HG02870 (cell line): ENCODE measurements around the gene DYNLT2.
A peak's percentile ranks its signal among the peaks of the same experiment; 100 is the strongest.

Experiments used
- ATAC-seq: cut with Tn5 transposase; IDR thresholded peaks from one replicate; pipeline ENCODE4 v1.9.1; 2021; ENCODE audit warnings: mild to moderate bottlenecking, moderate library complexity; ENCODE audit not compliant: unreplicated experiment

Gene DYNLT2

DNA sequence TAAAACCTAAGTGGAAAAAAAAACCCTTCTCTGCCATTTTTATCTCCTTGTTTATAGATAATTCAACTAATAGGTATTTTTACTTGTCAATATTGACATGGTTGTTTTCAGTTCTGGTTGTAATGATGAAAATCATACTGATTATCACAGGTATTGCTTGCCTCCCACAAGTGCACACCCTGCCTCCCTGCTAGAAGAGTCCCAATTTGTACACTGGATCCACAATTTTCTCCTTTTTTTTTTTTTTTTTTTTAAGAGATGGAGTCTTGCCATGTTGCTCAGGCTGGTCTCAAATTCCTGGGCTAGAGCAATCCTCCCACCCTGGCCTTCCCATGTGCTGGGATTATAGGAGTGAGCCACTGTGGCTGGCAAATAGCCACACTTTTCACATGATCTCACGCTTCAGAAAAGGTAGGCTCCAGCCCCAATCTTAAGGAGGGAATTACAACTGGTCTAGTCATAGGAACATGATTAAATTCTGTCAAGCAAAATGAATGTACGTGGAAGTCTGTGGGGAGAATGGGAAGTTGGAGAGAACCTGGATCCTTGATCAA is 12.3 kb downstream of the DYNLT2 start:
- no peak for ATAC-seq

DNA sequence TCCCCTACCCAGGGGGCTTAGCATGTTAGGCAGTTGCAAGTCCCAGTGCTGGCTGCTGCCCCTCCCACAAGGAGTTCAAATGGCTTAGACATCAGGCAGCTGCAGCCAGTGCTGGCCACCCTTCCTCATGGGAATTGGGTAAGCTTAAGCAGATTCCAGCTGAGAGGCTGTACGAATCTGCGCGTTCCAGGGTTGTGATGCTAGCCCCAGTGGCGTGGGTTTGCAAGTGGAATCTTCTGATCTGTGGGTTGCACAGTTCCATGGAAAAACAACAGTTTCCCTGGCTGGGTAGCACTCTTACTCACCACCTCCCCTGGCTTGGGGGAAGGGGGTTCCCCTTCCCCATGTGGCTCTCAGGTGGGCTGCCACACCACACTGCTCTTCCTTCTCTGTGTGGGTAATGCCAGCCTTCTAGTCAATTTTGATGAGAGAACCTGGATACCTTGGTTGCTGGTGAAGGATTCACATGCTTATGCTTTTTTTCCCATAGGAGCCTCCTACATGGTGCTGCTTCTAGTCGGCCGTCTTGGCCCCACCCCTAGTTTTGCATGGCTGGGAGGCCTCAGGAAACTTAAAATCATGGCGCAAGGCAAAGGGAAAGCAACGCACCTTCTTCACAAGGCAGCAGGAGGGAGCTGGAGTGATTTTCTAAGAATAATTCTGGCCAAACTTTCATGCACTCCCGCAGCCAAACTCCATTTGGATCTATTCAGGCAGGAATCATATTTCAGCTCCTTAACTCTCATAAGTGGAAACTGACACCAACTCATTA is 13.0 kb downstream of the DYNLT2 start:
- no peak for ATAC-seq

DNA sequence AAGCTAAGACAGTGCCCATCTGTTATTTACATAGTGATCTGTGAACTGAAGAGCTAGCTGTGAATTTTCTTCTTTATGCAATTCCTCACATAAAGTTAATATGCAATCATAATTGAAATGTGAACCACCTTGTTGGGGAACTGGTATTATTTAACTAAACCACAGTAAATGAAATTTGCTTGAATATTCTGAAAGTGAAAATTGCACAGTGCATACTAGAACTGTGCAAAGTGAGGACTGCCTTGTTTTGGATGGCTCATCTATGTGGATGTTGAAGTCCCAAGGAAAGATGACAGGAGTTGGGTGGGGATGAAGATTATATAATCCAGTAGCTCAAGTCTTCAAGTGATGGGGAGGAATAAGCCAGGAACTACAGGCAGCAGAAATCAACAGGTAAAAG is 21.4 kb downstream of the DYNLT2 start:
- ATAC-seq = no peak

DNA sequence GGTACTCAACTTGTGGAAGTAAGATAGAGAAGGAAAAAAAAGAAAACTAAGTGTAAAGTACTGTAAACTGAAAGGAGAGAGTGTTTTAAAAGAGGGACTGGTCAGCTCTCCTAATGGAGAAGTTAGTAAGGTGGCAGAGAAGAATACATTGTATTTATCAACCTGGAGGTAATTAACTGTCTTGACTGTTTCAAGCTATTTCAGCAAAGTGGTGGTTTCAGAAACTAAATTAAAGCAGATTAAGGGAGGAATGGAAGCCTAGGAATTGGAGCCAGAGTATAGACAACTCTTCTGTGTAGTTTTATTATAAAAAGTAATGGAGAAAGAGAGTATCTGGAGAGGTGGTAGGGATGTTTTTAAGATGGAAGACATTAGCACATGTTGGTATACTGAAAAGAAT is 24.4 kb downstream of the DYNLT2 start:
- ATAC-seq = no peak

DNA sequence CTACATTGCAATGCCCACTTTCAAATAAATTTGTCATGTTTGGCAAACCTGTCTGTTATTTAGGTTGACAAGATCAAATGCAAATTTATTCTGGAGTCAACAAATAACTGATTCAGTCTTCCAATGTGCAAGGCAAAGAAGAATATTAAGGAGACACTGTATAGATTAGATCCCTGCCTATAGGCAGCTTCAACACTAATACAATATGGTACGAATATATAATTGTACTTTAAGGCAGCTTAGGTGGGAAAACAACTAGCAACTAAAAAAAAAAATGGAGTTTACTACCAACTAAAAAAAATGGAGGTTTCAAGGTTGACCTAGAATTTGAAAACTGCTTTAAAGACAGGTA is 25.3 kb downstream of the DYNLT2 start:
- ATAC-seq = no peak

DNA sequence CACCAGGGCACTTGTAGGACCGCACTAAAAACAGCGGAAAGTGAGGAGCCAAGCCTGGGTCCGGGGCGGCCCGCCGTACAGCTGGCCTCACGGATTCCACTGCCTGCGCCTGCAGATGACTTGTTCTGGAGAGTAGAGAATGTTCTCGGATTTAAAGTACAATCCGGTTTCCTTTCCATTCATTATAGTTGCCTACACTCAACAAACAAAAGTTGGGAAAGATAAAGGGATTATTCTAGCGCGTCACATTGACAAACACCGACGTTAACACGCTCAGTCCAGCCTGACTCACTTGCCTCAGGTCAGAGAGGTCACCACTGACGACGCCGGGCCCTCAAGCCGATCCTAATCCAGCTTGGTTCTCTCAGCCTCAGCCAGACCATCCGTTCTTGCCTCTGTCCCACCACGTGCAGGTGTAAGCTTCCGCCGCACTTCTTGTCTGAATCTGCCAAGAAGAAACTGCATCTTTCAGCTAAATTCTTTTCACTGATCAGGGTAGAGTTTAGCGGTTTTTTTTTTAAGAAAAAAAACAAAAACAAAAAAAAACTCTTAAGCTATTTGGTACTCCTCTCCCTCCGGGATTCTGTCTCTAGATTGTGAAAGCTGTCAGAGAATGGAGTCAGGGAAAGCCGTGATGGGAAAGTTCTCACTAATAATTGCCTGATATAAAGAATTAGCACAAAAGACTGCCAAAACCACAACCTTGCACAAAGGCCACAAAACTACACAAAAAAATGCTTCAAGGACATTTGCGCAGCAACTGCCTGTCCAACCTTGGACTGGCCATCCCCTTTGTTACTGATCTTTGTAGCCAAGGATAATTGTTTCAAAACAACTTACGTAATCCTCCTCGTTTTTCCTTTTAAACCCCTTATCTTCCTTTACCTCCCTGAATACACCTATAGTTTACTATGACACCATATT is 26.0 kb downstream of the DYNLT2 start:
- peak; percentile 30 for ATAC-seq

DNA sequence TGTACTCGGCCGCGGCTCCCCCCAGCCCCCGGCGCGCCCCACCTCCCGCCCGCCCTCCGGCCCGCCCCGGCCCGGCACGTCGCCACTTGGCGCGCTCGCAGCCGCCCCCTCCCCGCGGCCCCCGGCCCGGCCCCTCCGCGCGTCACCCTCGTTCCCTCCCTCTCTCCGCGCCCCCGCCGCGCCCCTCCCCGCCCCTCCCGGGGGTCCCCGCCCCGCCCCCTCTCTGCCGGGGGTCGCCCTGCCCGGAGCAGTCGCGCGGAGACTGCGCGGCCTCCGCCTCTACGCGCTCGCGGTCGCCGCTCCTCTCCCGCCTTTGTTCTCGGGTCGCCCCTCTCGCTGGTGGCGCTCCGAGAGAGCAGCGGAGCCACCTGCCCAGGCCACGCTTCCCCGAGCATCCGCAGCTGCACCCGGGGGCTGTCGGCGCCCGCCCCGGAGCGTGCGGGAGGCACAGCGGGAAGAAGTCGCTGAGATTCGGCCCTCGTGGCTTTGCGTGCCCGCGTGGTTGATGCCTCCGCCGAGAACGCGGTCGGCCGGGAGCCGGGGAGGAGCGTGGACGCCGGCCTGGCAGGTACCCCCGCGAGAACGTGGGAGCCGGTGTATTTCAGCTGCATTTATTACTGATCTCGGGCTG is 26.8 kb downstream of the DYNLT2 start, which contains the start of gene PHF10:
Gene PHF10, minus strand, starts transcription at position 7 of the 631 bp plus-strand sequence. CDS start 569 bp downstream, outside the sequence.
- peak; percentile 44 for ATAC-seq

DNA sequence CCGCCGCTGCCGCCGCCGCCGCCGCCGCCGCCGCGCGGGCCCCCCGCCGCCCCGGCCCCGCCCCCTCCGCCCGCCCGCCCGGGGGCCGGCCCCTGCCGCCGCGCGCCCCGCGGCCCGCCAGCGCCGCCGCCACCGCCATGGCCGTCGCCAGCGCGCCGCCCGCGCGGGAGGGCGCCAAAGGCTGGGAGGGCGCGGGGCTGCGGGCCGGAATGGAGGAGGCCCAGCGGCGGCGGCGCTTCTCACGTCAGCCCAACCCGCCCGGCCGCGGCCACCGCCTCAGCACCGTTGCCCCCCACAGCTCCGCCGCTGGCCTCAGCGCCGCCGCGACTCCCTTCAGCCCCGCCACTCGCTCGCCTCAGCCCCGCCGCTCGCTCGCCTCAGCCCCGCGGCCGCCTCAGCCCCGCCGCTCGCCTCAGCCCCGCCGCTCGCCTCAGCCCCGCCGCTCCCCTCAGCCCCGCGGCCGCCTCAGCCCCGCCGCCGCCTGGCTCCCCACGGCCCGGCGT is 27.3 kb downstream of the DYNLT2 start:
- ATAC-seq = peak; percentile 33

DNA sequence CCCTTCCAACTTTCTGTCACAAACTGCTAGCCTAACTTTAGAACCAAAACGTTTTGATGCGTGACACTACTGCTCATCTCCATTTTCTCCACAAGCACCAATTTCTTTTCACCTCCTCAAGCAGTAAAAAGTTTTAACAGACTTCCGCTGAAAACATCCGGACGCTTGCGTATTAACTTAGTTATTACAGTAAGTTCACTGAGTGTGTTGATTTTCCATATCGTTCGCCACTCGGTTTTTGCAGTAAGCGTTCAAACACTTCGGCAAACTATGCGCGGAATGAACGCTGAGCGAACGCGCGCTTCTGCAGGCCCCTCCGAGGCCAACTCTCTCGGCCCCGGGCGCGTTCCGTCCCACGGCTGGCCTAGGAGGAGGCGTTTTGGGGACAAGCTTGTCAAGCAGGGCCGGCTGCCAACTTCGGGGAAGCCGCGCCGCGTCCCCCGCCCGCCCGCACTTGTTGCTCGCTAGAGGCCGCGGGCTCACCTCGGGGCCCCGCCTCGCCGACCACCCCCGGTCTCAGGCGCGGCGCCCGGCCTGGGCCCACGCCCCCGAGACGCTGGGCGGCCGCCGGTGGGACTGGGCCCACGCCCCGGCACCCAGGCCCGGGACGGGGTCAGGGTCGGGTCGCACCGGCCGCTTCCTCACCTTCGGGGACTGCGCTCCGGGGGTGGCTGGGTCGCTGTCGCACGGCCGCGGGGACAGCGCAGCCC is 28.0 kb downstream of the DYNLT2 start:
- peak; percentile 28 for ATAC-seq

DNA sequence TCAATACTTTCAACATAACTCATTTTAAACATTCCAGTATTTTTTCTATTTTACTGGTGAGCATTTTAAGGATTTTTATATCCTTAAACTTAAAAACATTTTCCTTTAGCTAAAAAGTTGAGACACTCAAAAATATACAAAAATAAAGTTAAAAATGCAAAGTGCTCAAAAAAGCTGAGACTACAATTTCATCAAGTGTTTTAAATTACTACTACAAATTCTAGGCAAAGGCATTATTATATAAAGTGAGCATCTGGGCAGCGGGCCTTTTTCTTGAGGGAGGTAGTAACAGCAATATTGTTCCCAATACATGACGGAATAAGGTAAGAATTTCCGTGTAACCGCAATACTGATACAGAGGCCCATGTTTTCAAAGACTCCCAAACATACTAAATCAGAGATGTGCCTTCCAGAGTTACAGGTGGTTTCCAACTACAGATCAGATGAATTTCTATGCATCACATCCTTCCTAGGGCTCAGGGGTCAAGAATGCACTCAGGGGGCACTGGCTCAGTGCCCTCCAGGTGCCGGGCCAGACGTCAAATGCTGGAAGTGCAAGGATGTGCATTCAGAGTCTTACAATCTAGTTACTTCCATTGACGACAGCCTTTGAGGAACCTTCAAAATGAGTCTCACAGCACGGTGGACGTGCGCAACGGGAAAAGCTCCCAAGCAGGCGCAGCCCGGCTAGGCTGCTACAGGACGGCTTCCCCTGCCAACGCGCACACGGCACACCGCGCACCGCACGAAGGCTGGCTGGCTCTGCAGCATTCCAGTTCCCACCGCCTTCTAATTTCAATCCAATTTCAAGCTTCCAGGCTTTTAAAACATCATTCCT is 28.8 kb downstream of the DYNLT2 start:
- ATAC-seq = no peak

DNA sequence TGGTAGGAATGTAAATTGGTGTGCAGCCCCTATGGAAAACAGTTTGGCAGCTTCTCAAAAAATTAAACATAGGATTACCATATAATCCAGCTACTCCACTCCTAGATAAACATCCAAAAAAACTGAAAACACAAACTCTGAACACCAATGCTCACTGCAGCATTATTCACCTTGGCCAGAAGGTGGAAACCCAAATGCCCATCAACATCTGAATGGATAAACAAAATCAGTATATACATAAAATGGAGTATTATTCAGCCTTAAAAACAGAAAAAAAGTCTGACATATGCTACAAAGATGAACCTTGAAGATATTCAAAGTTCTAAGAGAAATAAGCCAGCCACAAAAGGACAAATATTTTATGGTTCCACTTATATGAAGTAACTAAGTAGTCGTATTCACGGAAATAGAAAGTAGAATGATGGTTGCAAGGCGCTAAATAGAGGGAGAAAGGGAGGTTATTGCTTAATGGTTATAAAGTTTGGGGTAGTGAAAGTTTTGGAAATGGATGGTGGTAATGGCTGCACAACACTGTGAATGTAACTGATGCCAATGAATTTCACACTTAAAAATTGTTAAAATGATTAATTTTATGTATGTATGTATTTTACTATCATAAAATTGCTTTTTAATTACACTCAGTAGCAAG is 31.0 kb downstream of the DYNLT2 start:
- no peak for ATAC-seq

DNA sequence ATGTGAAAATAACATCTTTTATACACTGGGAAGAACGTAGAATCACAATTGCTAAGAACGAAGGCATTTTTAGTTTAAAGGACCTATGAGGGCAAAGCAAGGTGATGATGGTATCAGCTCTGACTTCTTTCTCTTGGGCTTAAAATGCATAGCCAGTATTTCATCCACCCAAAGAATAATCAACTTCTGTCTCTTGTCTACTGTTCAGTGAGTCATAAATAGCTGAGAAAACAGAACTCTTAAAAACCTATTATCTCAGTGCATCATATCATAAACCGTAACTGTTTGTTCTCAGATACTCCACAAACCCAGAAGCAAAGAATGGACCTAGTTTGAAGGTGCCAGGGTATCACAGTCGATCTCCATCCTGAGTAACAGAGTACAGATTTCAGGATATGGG is 32.3 kb downstream of the DYNLT2 start:
- ATAC-seq = no peak

DNA sequence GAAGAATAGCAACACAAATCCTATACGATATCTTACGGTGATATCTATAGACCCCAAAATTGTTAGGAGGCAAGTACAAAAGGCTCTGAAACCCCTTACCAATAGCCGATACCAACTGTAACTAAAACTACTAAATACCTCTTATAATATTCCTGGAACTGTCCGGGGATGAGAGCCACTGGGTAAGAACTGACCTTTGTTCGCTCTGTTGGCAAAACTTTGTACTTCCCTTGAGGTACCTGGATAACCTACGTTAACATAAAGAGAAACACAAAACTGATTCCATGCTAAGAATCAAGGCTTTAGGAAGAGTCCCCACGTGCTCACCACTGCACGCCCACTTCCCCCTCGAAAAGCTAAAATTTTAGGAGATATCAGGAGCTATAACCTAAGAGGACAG is 36.8 kb downstream of the DYNLT2 start:
- ATAC-seq = no peak

DNA sequence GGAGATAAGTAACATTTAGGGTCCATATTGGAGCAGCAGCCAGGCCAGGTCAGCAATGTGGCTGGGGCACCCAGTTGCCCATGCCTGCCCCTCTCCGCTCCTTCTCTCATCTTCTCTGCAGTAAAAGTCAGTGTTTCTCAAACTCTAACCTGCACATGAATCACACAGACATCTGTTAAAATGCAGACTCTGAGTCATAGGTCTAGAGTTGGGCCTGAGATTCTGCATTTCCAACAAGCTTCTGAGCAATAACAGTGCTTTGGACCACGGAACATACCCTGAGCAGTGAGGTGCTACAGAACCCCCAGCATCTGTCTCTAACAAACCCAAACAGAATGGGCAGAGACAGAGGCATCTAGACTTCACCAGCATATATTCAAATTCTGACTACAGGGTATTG is 37.2 kb downstream of the DYNLT2 start:
- ATAC-seq = no peak

DNA sequence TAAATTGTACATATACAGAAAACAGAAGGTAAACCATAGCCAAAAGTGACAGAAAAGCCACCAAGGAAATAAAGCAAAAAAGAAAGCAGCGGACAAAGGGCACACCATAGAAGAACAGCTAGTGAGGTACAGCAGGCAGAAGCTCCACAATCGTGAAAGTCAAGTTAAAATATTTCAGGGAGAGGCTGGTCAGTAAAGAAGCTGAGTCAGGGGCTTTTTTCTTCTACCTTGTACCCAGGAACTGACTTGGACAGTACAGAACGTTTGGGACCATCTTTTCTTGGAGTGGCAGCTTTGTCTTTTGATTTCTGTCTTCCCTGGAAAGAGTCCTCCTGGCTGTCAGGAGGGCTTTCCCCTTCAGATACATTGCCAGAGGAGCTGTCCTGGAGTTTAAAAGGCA is 41.4 kb downstream of the DYNLT2 start:
- no peak for ATAC-seq

DNA sequence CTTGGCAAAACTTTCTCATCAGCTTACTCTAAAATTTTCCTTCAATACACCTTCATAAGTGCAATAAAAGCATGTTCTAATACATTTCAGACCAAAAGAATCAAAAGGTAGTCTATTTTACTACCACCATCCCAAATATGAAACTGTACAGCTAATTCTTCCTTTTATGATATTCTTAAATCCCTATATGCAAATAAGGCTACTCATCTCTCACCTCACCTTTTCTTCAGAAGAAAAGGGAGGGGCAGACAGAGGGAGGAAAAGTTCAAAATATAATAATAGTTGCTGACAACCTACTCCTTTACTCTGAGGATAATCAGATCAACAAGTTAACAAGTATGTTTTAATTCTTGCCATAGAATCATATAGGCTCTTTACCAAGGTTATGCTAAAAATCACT is 42.1 kb downstream of the DYNLT2 start:
- ATAC-seq = peak; percentile 61

DNA sequence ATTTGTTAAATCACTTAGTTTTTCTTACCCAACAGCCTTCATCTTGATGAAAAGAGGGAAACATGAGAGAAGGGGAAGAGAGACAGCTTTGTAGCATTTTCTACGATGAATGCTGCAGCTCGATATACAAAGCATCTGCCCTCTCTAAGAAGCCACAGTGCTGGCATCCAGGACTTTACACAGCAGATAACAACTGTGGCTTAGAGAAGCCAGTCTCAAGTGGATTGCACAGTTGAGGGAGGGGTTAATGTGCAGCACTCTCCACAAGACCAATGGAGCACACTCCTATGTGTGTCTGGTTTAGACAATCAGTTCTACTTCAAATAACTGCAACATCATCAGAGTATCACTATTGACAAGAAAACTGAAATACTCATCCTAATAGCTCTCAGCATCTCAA is 43.6 kb downstream of the DYNLT2 start:
- no peak for ATAC-seq

DNA sequence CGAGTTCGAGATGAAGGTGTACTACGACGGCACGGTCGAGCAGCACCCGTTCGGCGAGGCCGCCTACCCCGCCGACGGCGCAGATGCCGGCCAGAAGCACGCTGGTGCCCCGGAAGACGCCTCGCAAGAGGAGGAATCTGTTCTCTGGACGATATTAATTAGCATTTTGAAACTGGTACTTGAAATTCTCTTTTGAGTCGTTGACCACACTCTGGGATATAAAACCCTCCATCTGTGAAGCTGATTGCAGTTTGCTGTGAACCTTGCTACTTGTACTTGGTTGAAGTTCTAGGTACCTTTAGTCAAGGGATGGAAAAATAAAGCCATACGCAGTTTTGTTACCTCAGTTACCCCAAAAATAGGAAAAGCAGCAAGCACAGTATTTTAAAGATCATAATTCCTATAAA is 48.5 kb downstream of the DYNLT2 start:
- ATAC-seq = peak; percentile 5
